Amygdala (tissue), 56 donors: Measurements from ENCODE around the gene COG2.
"Not testable (repeated sequence)": the region's sequence is repeated elsewhere in the genome, so short reads cannot be mapped to it uniquely, and the experiment has no call there.

ENCODE experiments used
- DNase-seq, 56 donors: peaks; one replicate each; lab custom pipeline; 2025; lab: John Stamatoyannopoulos, UW

COG2 gene

GRCh38 chr1:230624097-230624713 lies 18.1 kb upstream of the COG2 start:
- no peak for DNase-seq

GRCh38 chr1:230626232-230626631 lies 16.0 kb upstream of the COG2 start:
- no peak for DNase-seq

GRCh38 chr1:230627767-230628166 lies 14.5 kb upstream of the COG2 start:
- no peak for DNase-seq

- DNase-seq, result no peak
Measured at GRCh38 chr1:230629511-230629910, 12.8 kb upstream of the COG2 start.

- DNase-seq, result no peak
Measured at GRCh38 chr1:230631477-230631876, 10.8 kb upstream of the COG2 start.

- DNase-seq, result peak in 11 of 56 donors; percentile 1 to 63 (median 15)
Measured at GRCh38 chr1:230632273-230632873, 9.9 kb upstream of the COG2 start.

- DNase-seq, result no peak
Measured at GRCh38 chr1:230633469-230633868, 8.8 kb upstream of the COG2 start.

GRCh38 chr1:230634384-230634783 lies 7.9 kb upstream of the COG2 start:
- no peak for DNase-seq

GRCh38 chr1:230636575-230637148 lies 5.6 kb upstream of the COG2 start:
- DNase-seq, result no peak

- DNase-seq, result no peak
Measured at GRCh38 chr1:230639714-230640209, 2.5 kb upstream of the COG2 start.

GRCh38 chr1:230641346-230641745 lies 935 bp upstream of the COG2 start:
- DNase-seq, result peak in 1 of 56 donors; percentile 37

- DNase-seq, result peak in 2 of 56 donors; percentile 14 to 40
Measured at GRCh38 chr1:230641900-230642262, 400 bp upstream of the COG2 start.

- DNase-seq, result no peak
Measured at GRCh38 chr1:230643908-230644307, 1.6 kb downstream of the COG2 start.

- no peak for DNase-seq
Measured at GRCh38 chr1:230646710-230647302, 4.5 kb downstream of the COG2 start.

- no peak for DNase-seq
Measured at GRCh38 chr1:230647321-230647720, 5.0 kb downstream of the COG2 start.

- no peak for DNase-seq
Measured at GRCh38 chr1:230648114-230648513, 5.8 kb downstream of the COG2 start.

- DNase-seq, result no peak
Measured at GRCh38 chr1:230650300-230650699, 8.0 kb downstream of the COG2 start.

GRCh38 chr1:230651235-230651634 lies 9.0 kb downstream of the COG2 start:
- no peak for DNase-seq

- DNase-seq, result not testable (repeated sequence)
Measured at GRCh38 chr1:230656719-230657118, 14.4 kb downstream of the COG2 start.

GRCh38 chr1:230658103-230658502 lies 15.8 kb downstream of the COG2 start:
- not testable (repeated sequence) for DNase-seq

GRCh38 chr1:230658691-230659090 lies 16.4 kb downstream of the COG2 start:
- no peak for DNase-seq

GRCh38 chr1:230661976-230662375 lies 19.7 kb downstream of the COG2 start:
- no peak for DNase-seq
